Muscle of leg (tissue), 11 donors: ENCODE data around the gene ARTN. TPM values are rescaled to one million over a fixed set of nuclear protein-coding genes. Genes with fewer than 3 reads are reported as not detected.
A peak's percentile ranks its signal among the peaks of the same experiment; 100 is the strongest.

Experiments used
- DNase-seq: peaks from one replicate; pipeline ENCODE4 v3.0.0; 2013
- H3K27ac ChIP-seq: one replicate; pipeline ENCODE4 v1.5.1; 2013; ENCODE audit warnings: mild to moderate bottlenecking, low read length, control low read depth
- H3K27me3 ChIP-seq: one replicate; pipeline ENCODE4 v1.6.1; 2013; ENCODE audit warnings: low read length; ENCODE audit not compliant: control insufficient read depth, insufficient read depth
- H3K36me3 ChIP-seq: one replicate; pipeline ENCODE4 v1.6.1; 2013; ENCODE audit warnings: low read length; ENCODE audit not compliant: control insufficient read depth, insufficient read depth
- H3K4me1 ChIP-seq: one replicate; pipeline ENCODE4 v1.6.1; 2013; ENCODE audit warnings: low read length; ENCODE audit not compliant: control insufficient read depth, insufficient read depth
- H3K4me3 ChIP-seq: one replicate; pipeline ENCODE4 v1.5.1; 2013; ENCODE audit warnings: low read length, control low read depth
- H3K9me3 ChIP-seq: replicated peaks from 2 replicates; pipeline ENCODE4 v1.6.1; 2013; ENCODE audit warnings: low read depth, low read length; ENCODE audit not compliant: control insufficient read depth
- WGBS: methylation state at CpG from one replicate; pipeline ENCODE4 v1.1.5; 2013; ENCODE audit warnings: missing lambda C conversion rate; ENCODE audit not compliant: insufficient coverage; 5-methylcytosine and 5-hydroxymethylcytosine counted together
- polyA plus RNA-seq, 8 donors: library from polyadenylated mRNA; unstranded; fragments of 120-200 nt; gene quantifications; one replicate each; pipeline versions ENCODE4 v1.2.1 to v1.2.3, GENCODE V29; 2013; ENCODE audit warnings: inconsistent platforms in 1 of 8, low replicate concordance in 1 of 8; ENCODE audit not compliant: insufficient read length in 8 of 8, insufficient read depth in 1 of 8
- total RNA-seq: library from RNA; stranded (reverse); fragments of 120-200 nt; gene quantifications from one replicate; pipeline ENCODE4 v1.2.4, GENCODE V29; 2013

Gene ARTN
- total and polyA plus RNA-seq, 9 donors: 0.49 to 2.4 (median 1.2) TPM

DNA sequence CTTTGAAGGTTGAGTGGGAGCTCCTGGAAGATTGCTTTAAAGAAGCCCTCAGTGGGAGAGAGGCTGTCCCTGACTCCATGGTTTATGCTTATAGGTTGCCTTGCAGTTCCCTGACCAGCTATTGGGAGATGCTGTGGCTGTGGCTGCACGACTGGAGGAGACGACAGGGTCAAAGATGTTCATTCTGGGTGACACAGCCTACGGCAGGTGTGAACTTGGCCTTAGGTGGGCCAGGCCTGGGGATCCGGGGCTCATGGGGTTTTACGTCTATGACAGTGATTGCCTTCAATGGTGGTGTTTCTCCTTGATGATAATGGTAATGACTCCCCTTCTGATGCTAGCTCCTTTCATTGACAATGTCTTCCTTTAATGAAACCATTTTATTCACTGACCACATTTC is 36.9 kb downstream of the ARTN start:
- DNase-seq: no peak
- Histone ChIP-seq H3K27ac (no peak overlapping the region), H3K27me3 (no peaks in the 10 kb centered on the region), H3K4me3 (peak overlapping the region; percentile 94), H3K4me1 (peaks cover 21% of the 10 kb centered on the region), H3K9me3 (peaks cover 3% of the 10 kb centered on the region), H3K36me3 (peaks cover 47% of the 10 kb centered on the region)
- 7% methylated on average over 2 of the region's 5 CpGs for WGBS

DNA sequence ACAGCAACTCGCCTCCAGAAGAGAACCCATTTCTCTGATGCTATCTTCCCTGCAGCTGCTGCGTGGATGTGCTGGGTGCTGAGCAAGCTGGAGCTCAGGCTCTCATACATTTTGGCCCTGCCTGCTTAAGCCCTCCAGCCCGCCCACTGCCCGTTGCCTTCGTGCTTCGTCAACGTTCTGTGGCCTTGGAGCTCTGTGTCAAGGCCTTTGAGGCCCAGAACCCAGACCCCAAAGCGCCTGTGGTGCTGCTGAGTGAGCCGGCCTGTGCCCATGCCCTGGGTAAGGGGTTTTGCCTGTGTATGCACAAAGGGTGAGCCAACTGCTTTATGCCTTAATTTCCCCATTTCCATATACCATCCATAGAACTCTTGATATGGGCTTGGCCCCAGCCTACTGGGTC is 37.3 kb downstream of the ARTN start:
- Histone ChIP-seq H3K4me3 (peak overlapping the region; percentile 94), H3K36me3 (peaks cover 44% of the 10 kb centered on the region), H3K27me3 (no peaks in the 10 kb centered on the region), H3K4me1 (peaks cover 25% of the 10 kb centered on the region), H3K9me3 (peaks cover 3% of the 10 kb centered on the region), H3K27ac (no peak overlapping the region)
- 90% methylated on average over 7 of the region's 9 CpGs for WGBS
- no peak for DNase-seq

DNA sequence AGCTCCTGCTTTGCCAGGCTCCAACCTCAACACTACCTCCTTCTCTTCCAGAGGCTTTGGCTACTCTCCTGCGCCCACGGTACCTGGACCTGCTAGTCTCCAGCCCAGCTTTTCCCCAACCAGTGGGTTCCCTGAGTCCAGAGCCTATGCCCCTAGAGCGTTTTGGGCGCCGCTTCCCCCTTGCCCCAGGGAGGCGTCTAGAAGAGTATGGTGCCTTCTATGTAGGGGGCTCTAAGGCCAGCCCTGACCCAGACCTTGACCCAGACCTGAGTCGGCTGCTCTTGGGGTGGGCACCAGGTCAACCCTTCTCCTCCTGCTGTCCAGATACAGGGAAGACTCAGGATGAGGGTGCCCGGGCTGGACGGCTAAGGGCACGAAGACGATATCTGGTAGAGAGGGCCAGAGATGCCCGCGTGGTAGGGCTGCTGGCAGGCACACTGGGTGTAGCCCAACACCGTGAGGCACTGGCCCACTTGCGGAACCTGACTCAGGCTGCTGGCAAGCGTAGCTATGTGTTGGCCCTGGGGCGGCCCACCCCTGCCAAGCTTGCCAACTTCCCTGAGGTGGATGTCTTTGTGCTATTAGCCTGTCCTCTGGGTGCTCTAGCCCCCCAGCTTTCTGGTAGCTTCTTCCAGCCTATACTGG is 37.9 kb downstream of the ARTN start:
- WGBS: 97% methylated on average over 11 of the region's 17 CpGs
- H3K27ac ChIP-seq: no peak overlapping the region
- H3K36me3 ChIP-seq: peaks cover 44% of the 10 kb centered on the region
- no peak overlapping the region for H3K4me3 ChIP-seq
- no peak for DNase-seq
- no peaks in the 10 kb centered on the region for H3K27me3 ChIP-seq
- peaks cover 29% of the 10 kb centered on the region for H3K4me1 ChIP-seq
- peaks cover 3% of the 10 kb centered on the region for H3K9me3 ChIP-seq

GRCh38 chr1:43973981-43974442 is 40.4 kb downstream of the ARTN start:
- no peak for DNase-seq
- no peaks in the 10 kb centered on the region for H3K27me3 ChIP-seq
- peaks cover 36% of the 10 kb centered on the region for H3K4me1 ChIP-seq
- peak overlapping the region; percentile 93 for H3K4me3 ChIP-seq
- H3K9me3 ChIP-seq: no peaks in the 10 kb centered on the region
- H3K27ac ChIP-seq: peak overlapping the region; percentile 86
- peaks cover 48% of the 10 kb centered on the region for H3K36me3 ChIP-seq
- 39% methylated on average over 9 of the region's 9 CpGs for WGBS

DNA sequence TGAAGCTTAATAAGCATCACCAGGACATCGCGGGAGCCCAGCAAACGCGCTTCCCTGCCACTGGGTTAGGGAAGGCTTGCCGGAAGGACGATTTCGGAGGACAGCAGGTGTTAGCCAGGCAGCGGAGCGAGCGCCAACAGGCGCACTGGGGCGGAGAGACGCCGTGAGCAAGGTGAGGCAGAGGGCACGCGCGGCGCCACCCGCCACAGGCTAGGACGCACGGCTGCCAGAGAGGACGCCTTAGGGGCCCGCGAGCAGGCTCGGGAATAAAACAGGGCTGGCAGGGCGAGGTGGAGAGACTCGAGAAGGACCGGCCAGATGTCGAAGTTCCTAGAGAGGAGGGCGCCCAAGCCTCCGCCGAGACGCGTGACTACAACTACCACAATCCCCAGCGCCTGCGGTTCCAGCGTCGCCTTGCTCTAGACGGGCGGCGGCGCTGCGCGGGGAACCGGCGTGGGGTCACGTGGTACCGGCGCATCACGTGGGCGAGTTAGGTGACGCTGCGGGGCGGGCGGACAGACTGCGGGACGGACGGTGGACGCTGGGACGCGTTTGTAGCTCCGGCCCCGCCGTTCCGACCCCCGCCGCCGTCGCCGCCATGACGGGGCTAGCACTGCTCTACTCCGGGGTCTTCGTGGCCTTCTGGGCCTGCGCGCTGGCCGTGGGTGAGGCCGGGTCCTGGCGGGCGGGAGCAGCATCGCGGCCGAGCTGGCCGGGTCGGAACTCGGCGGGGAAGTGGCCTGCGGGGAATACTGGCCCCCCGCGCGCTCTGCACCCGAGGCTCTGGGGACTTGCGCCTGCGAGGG is 41.0 kb downstream of the ARTN start, which contains the start of gene ATP6V0B:
TSS of gene ATP6V0B (plus strand) at position 518 of the 806 bp plus-strand sequence. CDS start at position 599, 81 bp downstream.
- Histone ChIP-seq H3K36me3 (peaks cover 48% of the 10 kb centered on the region), H3K27ac (peak within 1 kb of the TSS; percentile 86), H3K27me3 (no peaks in the 10 kb centered on the region), H3K4me3 (peak within 1 kb of the TSS; percentile 93), H3K9me3 (no peaks in the 10 kb centered on the region), H3K4me1 (peaks cover 33% of the 10 kb centered on the region)
- peak; percentile 97 for DNase-seq
- under 1% methylated on average over 92 of the region's 93 CpGs for WGBS

GRCh38 chr1:43975249-43975961 is 41.8 kb downstream of the ARTN start:
- peak overlapping the region; percentile 93 for H3K4me3 ChIP-seq
- 0% methylated on average over 11 of the region's 34 CpGs for WGBS
- H3K27me3 ChIP-seq: no peaks in the 10 kb centered on the region
- DNase-seq: peak; percentile 67
- H3K9me3 ChIP-seq: no peaks in the 10 kb centered on the region
- peaks cover 39% of the 10 kb centered on the region for H3K4me1 ChIP-seq
- H3K27ac ChIP-seq: peak overlapping the region; percentile 85
- peaks cover 48% of the 10 kb centered on the region for H3K36me3 ChIP-seq

DNA sequence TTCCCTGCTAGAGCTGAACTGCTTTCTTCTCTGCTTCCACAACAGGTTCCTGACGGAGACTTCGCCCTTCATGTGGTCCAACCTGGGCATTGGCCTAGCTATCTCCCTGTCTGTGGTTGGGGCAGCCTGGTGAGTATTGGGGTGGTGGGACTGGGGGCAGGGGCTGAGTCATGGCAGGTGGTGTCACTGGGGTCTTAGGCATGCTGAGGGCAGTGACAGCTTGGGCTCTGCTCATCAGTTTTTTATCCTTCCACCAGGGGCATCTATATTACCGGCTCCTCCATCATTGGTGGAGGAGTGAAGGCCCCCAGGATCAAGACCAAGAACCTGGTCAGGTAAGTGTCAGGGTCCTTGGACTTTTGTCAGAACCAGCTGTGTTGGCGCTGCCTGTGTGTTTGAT is 42.4 kb downstream of the ARTN start:
- Histone ChIP-seq H3K9me3 (no peaks in the 10 kb centered on the region), H3K27me3 (no peaks in the 10 kb centered on the region), H3K4me3 (peak overlapping the region; percentile 93), H3K4me1 (peaks cover 39% of the 10 kb centered on the region), H3K36me3 (peaks cover 46% of the 10 kb centered on the region), H3K27ac (no peak overlapping the region)
- 100% methylated on average over 1 of the region's 4 CpGs for WGBS
- DNase-seq: no peak

DNA sequence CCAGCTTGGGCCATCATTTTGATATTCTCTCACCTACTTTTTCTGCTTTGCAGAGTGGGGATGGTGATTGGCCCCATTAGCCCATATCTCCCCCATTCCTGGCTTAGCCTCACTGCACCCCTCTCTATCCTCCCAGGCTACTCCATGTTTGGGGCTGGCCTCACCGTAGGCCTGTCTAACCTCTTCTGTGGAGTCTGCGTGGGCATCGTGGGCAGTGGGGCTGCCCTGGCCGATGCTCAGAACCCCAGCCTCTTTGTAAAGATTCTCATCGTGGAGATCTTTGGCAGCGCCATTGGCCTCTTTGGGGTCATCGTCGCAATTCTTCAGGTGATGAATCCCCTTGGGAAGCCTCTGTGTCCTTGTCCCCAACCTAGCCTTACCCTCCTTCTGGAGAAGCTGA is 43.3 kb downstream of the ARTN start:
- H3K36me3 ChIP-seq: peaks cover 44% of the 10 kb centered on the region
- H3K4me1 ChIP-seq: peaks cover 38% of the 10 kb centered on the region
- 89% methylated on average over 8 of the region's 8 CpGs for WGBS
- no peaks in the 10 kb centered on the region for H3K9me3 ChIP-seq
- no peak overlapping the region for H3K4me3 ChIP-seq
- H3K27me3 ChIP-seq: no peaks in the 10 kb centered on the region
- no peak for DNase-seq
- H3K27ac ChIP-seq: no peak overlapping the region

GRCh38 chr1:43977376-43978263 is 44.0 kb downstream of the ARTN start:
- no peak overlapping the region for H3K27ac ChIP-seq
- DNase-seq: no peak
- WGBS: 83% methylated on average over 2 of the region's 9 CpGs

More at GRCh38 chr1:43977376-43978263, 44.0 kb downstream of the ARTN start:
- H3K4me3 ChIP-seq: no peak overlapping the region
- H3K9me3 ChIP-seq: no peaks in the 10 kb centered on the region
- H3K4me1 ChIP-seq: peaks cover 38% of the 10 kb centered on the region
- H3K36me3 ChIP-seq: peaks cover 38% of the 10 kb centered on the region
- no peaks in the 10 kb centered on the region for H3K27me3 ChIP-seq
